VCaP (cell line): ENCODE measurements around the gene FTO.

Source experiments
- H3K27ac ChIP-seq: fragments of 450-650 bp; 2 replicates; pipeline ENCODE4 v1.5.1; 2017
- CTCF ChIP-seq: fragments of 450-650 bp; conservative IDR thresholded peaks from 2 replicates; pipeline ENCODE4 v1.5.1; 2017; ENCODE audit warnings: mild to moderate bottlenecking, moderate library complexity

Gene FTO

GRCh38 chr16:54160252-54160860, 456.4 kb downstream of the FTO start:
- H3K27ac ChIP-seq = no peak overlapping the region
- TF ChIP-seq CTCF = no peak

- TF ChIP-seq CTCF = no peak
- no peak overlapping the region for H3K27ac ChIP-seq
These were observed 457.3 kb downstream of the FTO start for GRCh38 chr16:54160939-54161897.

- TF ChIP-seq CTCF = no peak
- no peak overlapping the region for H3K27ac ChIP-seq
These were observed 459.4 kb downstream of the FTO start for GRCh38 chr16:54163197-54163843.

GRCh38 chr16:54164789-54165173, 460.8 kb downstream of the FTO start:
- TF ChIP-seq CTCF = no peak

GRCh38 chr16:54165174-54165911, 461.4 kb downstream of the FTO start:
- TF ChIP-seq CTCF = no peak
- no peak overlapping the region for H3K27ac ChIP-seq

More at GRCh38 chr16:54164789-54165173, 460.8 kb downstream of the FTO start:
- no peak overlapping the region for H3K27ac ChIP-seq

- no peak overlapping the region for H3K27ac ChIP-seq
- TF ChIP-seq CTCF = no peak
These were observed 462.2 kb downstream of the FTO start for GRCh38 chr16:54165912-54166865.
